ENCODE results near the gene CDC23.
"Not testable (repeated sequence)": the region's sequence is repeated elsewhere in the genome, so short reads cannot be mapped to it uniquely, and the experiment has no call there.

Gene CDC23

GRCh38 chr5:138210985-138211384 lies 2.1 kb downstream of the CDC23 start:
- no peak for FAIRE-seq

GRCh38 chr5:138193859-138194258 lies 19.3 kb downstream of the CDC23 start:
- not testable (repeated sequence) for FAIRE-seq

GRCh38 chr5:138192826-138193225 lies 20.3 kb downstream of the CDC23 start:
- no peak for FAIRE-seq

GRCh38 chr5:138188626-138189025 lies 24.5 kb downstream of the CDC23 start:
- no peak for FAIRE-seq

DNA sequence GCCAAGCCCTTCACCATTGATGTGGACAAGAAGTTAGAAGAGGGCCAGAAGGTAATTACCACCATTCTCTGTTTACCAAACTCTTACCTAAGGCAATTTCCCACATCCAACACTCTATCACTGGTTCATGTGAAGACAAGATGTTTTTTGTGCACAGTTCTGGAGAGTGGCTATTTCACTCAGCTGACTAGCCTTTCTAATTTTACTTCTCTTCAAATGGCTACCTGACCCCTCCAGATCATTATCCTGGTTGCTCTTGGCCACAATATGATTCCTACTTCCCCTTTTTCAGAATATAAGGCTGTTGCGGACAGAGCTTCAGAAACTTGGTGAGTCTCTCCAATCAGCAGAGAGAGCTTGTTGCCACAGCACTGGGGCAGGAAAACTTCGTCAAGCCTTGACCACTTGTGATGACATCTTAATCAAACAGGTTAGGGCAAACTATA lies 27.1 kb downstream of the CDC23 start:
- FAIRE-seq: no peak

GRCh38 chr5:138182808-138183207 lies 30.3 kb downstream of the CDC23 start:
- FAIRE-seq: no peak

DNA sequence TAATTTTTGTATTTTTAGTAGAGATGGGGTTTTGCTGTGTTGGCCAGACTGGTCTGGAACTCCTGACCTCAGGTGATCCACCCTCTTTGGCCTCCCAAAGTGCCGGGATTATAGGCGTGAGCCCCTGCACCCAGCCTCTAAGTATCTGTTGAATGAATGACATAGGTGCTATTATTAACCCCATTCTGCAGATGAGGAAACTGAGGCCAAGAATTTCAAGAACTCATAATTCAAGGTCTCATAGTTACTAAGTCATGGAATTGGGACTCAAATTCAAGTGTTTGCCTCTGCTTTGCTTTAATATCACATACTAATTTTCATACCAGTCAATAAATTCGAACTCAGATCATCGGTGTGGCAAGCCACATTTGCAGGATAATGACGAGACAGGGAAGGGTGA lies 32.3 kb downstream of the CDC23 start:
- FAIRE-seq: no peak

DNA sequence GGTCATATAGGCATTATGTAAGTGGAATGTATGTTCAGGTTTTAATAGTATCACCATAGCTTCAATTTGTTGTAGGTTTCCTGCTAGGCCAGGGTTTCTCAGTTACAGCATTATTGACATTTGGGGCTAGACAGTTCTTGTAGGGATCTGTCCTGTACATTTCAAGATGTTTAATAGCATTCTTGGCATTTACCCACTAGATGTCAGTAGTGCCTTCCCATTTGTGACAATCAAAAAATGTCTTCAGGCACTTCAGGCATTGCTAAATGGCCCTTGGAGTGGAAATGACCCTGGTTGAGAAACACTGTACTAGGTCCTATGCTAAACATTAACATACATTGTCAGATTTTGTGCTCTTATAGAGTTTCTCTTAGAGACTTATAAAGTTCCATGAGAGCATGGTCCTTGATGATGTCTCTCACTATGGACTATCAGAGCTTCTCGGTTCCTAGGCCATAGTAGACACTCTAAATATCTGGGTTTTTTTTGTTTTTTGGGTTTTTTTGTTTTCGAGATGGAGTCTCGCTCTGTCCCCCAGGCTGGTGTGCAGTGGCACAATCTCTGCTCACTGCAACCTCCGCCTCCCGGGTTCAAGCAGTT lies 32.8 kb downstream of the CDC23 start:
- FAIRE-seq: no peak

DNA sequence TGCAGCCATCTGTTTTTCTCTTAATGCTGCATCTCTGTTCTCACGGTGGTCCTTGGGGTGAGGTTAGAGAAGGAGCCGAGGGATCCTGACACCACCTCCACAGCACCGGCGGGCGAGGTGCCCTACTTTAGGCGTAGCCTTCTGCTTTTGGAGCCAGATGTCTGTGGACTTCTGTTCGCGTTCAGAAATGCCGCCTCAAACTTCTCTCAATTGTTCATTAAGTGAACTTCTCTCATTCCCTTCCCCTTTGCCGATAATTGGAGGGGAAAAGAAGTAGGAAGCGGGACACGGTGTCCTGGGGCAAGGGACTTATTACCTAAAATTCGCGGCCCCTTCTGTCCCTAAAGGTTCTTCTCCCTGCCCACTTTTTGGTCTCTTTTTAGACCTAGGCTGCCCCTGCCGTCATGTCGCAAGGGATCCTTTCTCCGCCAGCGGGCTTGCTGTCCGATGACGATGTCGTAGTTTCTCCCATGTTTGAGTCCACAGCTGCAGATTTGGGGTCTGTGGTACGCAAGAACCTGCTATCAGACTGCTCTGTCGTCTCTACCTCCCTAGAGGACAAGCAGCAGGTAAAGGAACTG lies 33.8 kb downstream of the CDC23 start:
- no peak for FAIRE-seq

DNA sequence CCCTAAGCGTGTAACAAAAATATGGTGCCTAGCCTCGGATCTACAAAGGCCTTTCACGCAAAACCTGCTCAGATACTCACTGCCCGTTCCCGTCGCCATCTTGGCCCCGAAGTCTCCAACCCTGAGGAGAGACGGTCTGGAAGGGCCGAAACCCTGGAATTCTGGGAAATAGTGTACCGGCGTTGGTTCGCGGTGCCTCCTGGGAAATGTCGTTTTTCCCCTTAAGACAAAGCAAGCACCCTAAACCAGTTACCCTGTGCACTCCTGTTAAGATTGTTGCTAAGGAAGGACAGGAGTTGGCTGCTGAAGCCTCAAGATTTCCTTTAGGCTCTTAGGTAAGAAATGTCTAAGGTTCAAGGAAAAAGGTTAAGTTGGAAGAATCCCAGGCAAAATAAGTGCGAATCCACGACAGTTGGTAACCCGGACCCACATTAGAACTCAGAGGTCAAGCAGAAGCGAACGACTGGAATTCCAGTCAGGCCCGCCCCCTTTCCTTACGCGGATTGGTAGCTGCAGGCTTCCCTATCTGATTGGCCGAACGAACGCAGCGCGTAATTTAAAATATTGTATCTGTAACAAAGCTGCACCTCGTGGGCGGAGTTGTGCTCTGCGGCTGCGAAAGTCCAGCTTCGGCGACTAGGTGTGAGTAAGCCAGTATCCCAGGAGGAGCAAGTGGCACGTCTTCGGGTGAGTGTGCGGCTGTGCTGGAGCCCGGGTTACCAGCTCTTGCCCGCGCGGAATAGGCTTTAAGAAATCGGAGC lies 34.4 kb downstream of the CDC23 start, which contains the start of the genes BRD8 and KIF20A:
Gene BRD8, minus strand, starts transcription at position 115 of the 761 bp plus-strand sequence. Its CDS starts 16 bp downstream, at position 99.
Gene KIF20A, plus strand, starts transcription at position 597 of the 761 bp plus-strand sequence. CDS start 569 bp downstream, outside the sequence.
- FAIRE-seq: peak; percentile 86

- FAIRE-seq: no peak
These were observed 35.1 kb downstream of the CDC23 start for GRCh38 chr5:138177941-138178515.

- FAIRE-seq: no peak
These were observed 42.8 kb downstream of the CDC23 start for GRCh38 chr5:138170299-138170698.

DNA sequence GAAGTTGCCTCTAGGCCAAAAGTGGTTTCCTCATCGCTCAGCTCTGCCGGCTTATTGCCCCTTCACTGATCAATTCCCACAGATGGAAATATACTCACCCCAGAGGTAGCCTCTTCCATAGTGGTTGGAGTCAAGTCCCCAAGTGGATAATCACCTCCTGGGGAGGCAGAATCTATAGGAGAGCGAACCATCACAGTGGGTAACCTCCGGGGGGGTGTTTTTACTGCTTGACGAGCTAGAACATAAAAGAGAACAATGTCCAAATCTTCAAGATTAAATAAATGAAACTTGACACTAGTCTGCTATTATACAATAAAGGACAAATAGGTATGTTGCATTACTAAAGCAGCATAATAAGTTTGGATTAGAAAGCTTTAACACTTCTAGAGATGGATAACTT lies 44.0 kb downstream of the CDC23 start:
- FAIRE-seq: no peak

- no peak for FAIRE-seq
These were observed 49.4 kb downstream of the CDC23 start for GRCh38 chr5:138163721-138164120.

DNA sequence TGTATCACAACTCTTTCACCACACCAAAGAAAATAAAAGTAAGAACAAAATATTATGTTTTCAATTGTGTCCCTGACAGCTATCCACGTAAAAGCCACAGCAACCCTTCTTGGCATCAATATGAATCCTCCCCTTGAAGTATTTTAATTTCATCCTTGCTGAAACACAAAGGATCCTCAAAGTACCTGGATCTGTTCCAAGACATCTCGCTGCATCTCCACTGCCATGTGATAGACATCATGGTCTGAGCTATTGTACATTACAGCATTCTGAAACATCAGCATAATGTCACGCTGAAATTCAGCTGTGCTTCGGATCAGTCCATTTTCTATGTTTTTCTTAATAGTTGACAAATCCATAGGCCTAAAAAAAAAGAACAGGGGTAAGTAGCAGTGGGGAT lies 52.4 kb downstream of the CDC23 start:
- FAIRE-seq: no peak

- FAIRE-seq: no peak
These were observed 53.5 kb downstream of the CDC23 start for GRCh38 chr5:138159666-138160065.

DNA sequence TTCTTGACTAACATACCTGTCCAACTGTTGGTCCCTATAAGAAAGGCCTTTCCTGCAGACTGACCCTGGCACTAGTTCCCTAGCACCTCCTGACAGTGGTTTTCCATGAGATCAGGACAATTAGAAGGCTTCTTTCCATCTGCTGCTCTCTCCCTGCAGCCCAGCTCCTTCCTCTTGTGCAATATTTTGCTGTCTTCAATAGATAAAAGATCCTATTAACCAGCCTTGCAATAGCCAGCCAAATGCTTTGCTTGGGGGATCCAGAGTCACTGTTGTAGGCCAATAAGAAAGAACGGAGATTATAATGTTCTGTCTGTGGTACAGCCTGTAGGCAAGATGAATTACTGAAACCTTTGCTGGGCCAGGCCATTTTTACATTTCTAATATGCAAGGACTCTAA lies 55.5 kb downstream of the CDC23 start:
- no peak for FAIRE-seq

- FAIRE-seq: not testable (repeated sequence)
These were observed 57.1 kb downstream of the CDC23 start for GRCh38 chr5:138155977-138156376.

DNA sequence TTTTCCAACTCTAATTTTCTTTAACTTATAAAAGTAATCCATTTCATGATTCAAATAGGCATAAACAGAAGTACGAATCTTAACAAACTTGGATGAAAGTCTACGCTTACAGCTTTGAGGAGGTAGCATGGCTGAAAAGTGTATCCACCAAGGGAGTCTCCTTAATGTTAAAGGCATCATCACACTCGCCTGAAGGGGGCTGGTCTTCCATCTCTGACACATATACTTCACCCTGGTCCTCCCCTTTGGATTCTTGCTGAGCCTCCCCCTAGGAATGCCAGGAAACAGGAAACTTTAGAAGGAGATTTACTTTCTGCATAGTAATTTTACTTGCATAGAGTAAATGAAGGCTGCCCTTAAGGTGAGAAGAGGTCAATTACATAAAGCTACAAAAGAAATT lies 63.6 kb downstream of the CDC23 start:
- FAIRE-seq: no peak

- no peak for FAIRE-seq
These were observed 64.3 kb downstream of the CDC23 start for GRCh38 chr5:138148811-138149210.

DNA sequence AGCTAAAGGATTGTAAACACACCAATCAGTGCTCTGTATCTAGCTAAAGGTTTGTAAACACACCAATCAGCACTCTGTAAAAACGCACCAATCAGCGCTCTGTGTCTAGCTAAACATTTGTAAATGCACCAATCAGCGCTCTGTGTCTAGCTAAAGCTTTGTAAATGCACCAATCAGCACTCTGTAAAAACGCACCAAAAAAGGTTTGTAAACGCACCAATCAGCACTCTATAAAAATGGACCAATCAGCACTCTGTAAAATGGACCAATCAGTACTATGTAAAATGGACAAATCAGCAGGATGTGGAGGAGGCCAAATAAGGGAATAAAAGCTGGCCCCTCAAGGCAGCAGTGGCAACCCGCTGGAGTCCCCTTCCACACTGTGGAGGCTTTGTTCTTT lies 69.5 kb downstream of the CDC23 start:
- FAIRE-seq: not testable (repeated sequence)

- no peak for FAIRE-seq
These were observed 71.4 kb downstream of the CDC23 start for GRCh38 chr5:138141734-138142133.

GRCh38 chr5:138140268-138140667 lies 72.9 kb downstream of the CDC23 start:
- FAIRE-seq: no peak

GRCh38 chr5:138139781-138140090 lies 73.4 kb downstream of the CDC23 start:
- no peak for FAIRE-seq
